Transverse colon (tissue), 4 donors: ENCODE results near the gene CES4A.

Experiments
- EP300 ChIP-seq: sonication (generic); formaldehyde crosslinking; IDR thresholded peaks from one replicate; pipeline ENCODE4 v1.6.1; 2017; ENCODE audit warnings: antibody characterized with exemption, low read depth
- POLR2A ChIP-seq: fragments of 450-650 bp; IDR thresholded peaks from one replicate; pipeline ENCODE4 v1.6.1; 2016; ENCODE audit warnings: antibody characterized with exemption, mild to moderate bottlenecking, moderate library complexity
- POLR2AphosphoS5 ChIP-seq, 3 donors: sonication (generic); formaldehyde crosslinking; IDR thresholded peaks; one replicate each; pipeline ENCODE4 v1.6.1; 2016; ENCODE audit warnings: antibody characterized with exemption in 3 of 3
- TF ChIP-seq, protein P1 (sequence below), 5 experiments: fragments of 200-600 bp in 3 of 5; fragments of 450-650 bp in 2 of 5; sonication (generic) in 3 of 5; IDR thresholded peaks; 1 replicate in 2 of 5; 2 replicates in 3 of 5; pipeline ENCODE4 v1.5.1; 2016 to 2017; ENCODE audit warnings: antibody characterized with exemption in 5 of 5, inconsistent platforms in 3 of 5, mild to moderate bottlenecking in 2 of 5, moderate library complexity in 1 of 5

DNA sequence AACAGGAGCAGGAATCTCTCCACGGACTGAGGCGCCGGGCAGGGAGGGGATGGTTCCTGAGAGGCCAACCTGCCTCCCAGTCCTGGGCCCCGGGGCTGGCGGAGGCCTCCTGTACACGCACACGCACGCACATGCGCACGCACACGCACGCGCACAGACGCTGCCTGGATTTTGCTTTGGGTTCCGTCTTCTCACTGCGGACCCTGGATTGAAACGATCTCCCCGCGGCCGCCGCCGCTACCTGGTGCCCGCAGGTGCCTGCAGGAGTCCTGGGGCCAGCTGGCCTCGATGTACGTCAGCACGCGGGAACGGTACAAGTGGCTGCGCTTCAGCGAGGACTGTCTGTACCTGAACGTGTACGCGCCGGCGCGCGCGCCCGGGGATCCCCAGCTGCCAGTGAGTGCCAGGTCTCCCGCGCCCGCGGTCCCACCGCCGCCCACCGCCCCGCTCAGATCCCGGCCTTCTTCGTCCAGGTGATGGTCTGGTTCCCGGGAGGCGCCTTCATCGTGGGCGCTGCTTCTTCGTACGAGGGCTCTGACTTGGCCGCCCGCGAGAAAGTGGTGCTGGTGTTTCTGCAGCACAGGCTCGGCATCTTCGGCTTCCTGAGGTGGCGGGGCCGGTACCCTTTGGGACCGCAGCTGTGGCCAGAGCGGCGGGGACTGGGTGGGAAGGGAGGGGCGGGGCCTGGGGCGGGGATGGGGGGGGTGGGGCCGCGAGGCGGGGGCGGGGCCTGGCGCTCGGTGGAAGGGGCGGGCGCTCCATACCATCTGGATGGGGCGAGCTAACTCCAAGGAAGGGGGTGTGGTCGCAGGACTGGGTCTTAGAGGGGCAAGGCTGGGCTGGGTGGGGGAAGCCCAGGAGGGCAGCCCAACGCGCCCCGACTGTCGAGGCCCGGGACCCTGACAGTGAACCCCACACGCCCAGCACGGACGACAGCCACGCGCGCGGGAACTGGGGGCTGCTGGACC is 12.3 kb downstream of the CES4A start:
- TF ChIP-seq, protein P1, sequence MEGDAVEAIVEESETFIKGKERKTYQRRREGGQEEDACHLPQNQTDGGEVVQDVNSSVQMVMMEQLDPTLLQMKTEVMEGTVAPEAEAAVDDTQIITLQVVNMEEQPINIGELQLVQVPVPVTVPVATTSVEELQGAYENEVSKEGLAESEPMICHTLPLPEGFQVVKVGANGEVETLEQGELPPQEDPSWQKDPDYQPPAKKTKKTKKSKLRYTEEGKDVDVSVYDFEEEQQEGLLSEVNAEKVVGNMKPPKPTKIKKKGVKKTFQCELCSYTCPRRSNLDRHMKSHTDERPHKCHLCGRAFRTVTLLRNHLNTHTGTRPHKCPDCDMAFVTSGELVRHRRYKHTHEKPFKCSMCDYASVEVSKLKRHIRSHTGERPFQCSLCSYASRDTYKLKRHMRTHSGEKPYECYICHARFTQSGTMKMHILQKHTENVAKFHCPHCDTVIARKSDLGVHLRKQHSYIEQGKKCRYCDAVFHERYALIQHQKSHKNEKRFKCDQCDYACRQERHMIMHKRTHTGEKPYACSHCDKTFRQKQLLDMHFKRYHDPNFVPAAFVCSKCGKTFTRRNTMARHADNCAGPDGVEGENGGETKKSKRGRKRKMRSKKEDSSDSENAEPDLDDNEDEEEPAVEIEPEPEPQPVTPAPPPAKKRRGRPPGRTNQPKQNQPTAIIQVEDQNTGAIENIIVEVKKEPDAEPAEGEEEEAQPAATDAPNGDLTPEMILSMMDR (IDR thresholded peaks at IDR 0.05) = no peak
- peak in 1 of 3 donors; percentile 42 for TF ChIP-seq POLR2AphosphoS5 (IDR thresholded peaks at IDR 0.05)
- no peak for TF ChIP-seq POLR2A
- TF ChIP-seq EP300 = no peak
